Liver (tissue), 9 donors: Measurements from ENCODE around the gene SPTBN1. TPM values are rescaled to one million over a fixed set of nuclear protein-coding genes. Genes with fewer than 3 reads are reported as not detected.

Experiments
- DNase-seq: peaks from one replicate; pipeline ENCODE4 v3.0.0-alpha.2; 2017; ENCODE audit warnings: low spot score
- H3K27ac ChIP-seq, 2 donors: one replicate each; pipeline ENCODE4 v1.7.0; 2013; ENCODE audit warnings: inconsistent platforms in 2 of 2, low read length in 2 of 2, control low read depth in 1 of 2, low read depth in 1 of 2, mild to moderate bottlenecking in 1 of 2
- H3K27me3 ChIP-seq, 4 donors: one replicate each; pipeline versions ENCODE4 v1.6.1 to v1.7.0; 2013; ENCODE audit warnings: low read length in 3 of 4, inconsistent platforms in 1 of 4, mild to moderate bottlenecking in 1 of 4, moderate library complexity in 1 of 4; ENCODE audit not compliant: control insufficient read depth in 4 of 4, insufficient read depth in 4 of 4
- H3K36me3 ChIP-seq, 4 donors: one replicate each; pipeline versions ENCODE4 v1.6.1 to v1.7.0; 2013; ENCODE audit warnings: low read length in 3 of 4, mild to moderate bottlenecking in 3 of 4, low read depth in 1 of 4, moderate library complexity in 1 of 4; ENCODE audit not compliant: control insufficient read depth in 4 of 4, insufficient read depth in 3 of 4
- H3K4me1 ChIP-seq, 4 donors: one replicate each; pipeline versions ENCODE4 v1.6.1 to v1.7.0; 2013; ENCODE audit warnings: low read length in 3 of 4, mild to moderate bottlenecking in 3 of 4, moderate library complexity in 1 of 4; ENCODE audit not compliant: control insufficient read depth in 4 of 4, insufficient read depth in 4 of 4
- H3K4me3 ChIP-seq, 3 donors: one replicate each; pipeline versions ENCODE4 v1.6.1 to v1.7.0; 2013; ENCODE audit warnings: low read length in 3 of 3, control low read depth in 1 of 3, low read depth in 1 of 3, mild to moderate bottlenecking in 1 of 3
- H3K9ac ChIP-seq, 2 donors: one replicate each; pipeline ENCODE4 v1.7.0; 2013; ENCODE audit warnings: low read length in 2 of 2, mild to moderate bottlenecking in 2 of 2, moderate library complexity in 2 of 2, control low read depth in 1 of 2, low read depth in 1 of 2
- H3K9me3 ChIP-seq, 4 donors: one replicate each; pipeline versions ENCODE4 v1.6.1 to v1.7.0; 2013; ENCODE audit warnings: low read length in 3 of 4; ENCODE audit not compliant: control insufficient read depth in 4 of 4
- HNF4A ChIP-seq, 2 donors: conservative IDR thresholded peaks; 2 replicates each; pipeline ENCODE4 v1.6.1; 2016; ENCODE audit warnings: antibody characterized with exemption in 2 of 2, mild to moderate bottlenecking in 2 of 2
- RAD21 ChIP-seq, 2 donors: IDR thresholded peaks; 2 replicates each; pipeline ENCODE4 v1.6.1; 2016; ENCODE audit warnings: antibody characterized with exemption in 2 of 2, mild to moderate bottlenecking in 2 of 2
- RXRA ChIP-seq, 2 donors: IDR thresholded peaks; 2 replicates each; pipeline ENCODE4 v1.6.1; 2017 to 2018; ENCODE audit warnings: antibody characterized with exemption in 2 of 2, mild to moderate bottlenecking in 1 of 2
- SP1 ChIP-seq: IDR thresholded peaks from 2 replicates; pipeline ENCODE4 v1.6.1; 2018; ENCODE audit warnings: antibody characterized with exemption, mild to moderate bottlenecking
- ZBTB33 ChIP-seq: IDR thresholded peaks from 2 replicates; pipeline ENCODE4 v1.6.1; 2016; ENCODE audit warnings: antibody characterized with exemption
- WGBS: extraction: QIAGEN DNeasy Blood & Tissue Kit; methylation state at CpG from one replicate; pipeline ENCODE4 v1.1.7; 2013; 5-methylcytosine and 5-hydroxymethylcytosine counted together
- polyA plus RNA-seq, 2 donors: library from polyadenylated mRNA; stranded (reverse) in 1 of 2; unstranded in 1 of 2; fragments of 200-250 nt in 1 of 2; fragments of >200 nt in 1 of 2; fragmentation: Nextera tagmentation in 1 of 2; extraction: Ambion mirVana in 1 of 2; gene quantifications; one replicate each; pipeline versions ENCODE4 v1.2.1 to v1.2.3, GENCODE V29; 2013 to 2015
- total RNA-seq, 2 donors: library from RNA; depleted of rRNA; stranded (reverse); fragments of >200 nt; gene quantifications; one replicate each; pipeline ENCODE4 v1.2.3, GENCODE V29; 2014
- TF ChIP-seq, protein P1 (sequence below): IDR thresholded peaks from 2 replicates; pipeline ENCODE4 v1.6.1; 2016; ENCODE audit warnings: antibody characterized with exemption, mild to moderate bottlenecking
- donor health status: healthy.
- donor health status: healthy.
- donor health status: healthy.
- donor health status: healthy.
- donor health status: healthy.

SPTBN1 gene
- total and polyA plus RNA-seq, 4 donors, result 44.8 to 191 (median 75.9) TPM

- TF ChIP-seq RXRA (IDR thresholded peaks at IDR 0.05), result no peak
- TF ChIP-seq HNF4A (conservative IDR thresholded peaks at IDR 0.05), result peak; percentile 19 to 29
- TF ChIP-seq ZBTB33, result no peak
- H3K36me3 ChIP-seq, result peaks cover 0 to 4% (median 2%) of the 10 kb centered on the region in 4 donors
- WGBS, result 52% methylated on average over 15 of the region's 15 CpGs
- H3K9ac ChIP-seq, result no peak overlapping the region
- H3K4me3 ChIP-seq, result no peak overlapping the region
- no peak for DNase-seq
- H3K9me3 ChIP-seq, result no peaks in the 10 kb centered on the region
- H3K27ac ChIP-seq, result peak overlapping the region; percentile 16 to 52
- H3K4me1 ChIP-seq, result peaks cover 23 to 78% (median 67%) of the 10 kb centered on the region in 4 donors
- H3K27me3 ChIP-seq, result no peaks in the 10 kb centered on the region
These were observed 140.1 kb downstream of the SPTBN1 start for GRCh38 chr2:54595999-54596902.

DNA sequence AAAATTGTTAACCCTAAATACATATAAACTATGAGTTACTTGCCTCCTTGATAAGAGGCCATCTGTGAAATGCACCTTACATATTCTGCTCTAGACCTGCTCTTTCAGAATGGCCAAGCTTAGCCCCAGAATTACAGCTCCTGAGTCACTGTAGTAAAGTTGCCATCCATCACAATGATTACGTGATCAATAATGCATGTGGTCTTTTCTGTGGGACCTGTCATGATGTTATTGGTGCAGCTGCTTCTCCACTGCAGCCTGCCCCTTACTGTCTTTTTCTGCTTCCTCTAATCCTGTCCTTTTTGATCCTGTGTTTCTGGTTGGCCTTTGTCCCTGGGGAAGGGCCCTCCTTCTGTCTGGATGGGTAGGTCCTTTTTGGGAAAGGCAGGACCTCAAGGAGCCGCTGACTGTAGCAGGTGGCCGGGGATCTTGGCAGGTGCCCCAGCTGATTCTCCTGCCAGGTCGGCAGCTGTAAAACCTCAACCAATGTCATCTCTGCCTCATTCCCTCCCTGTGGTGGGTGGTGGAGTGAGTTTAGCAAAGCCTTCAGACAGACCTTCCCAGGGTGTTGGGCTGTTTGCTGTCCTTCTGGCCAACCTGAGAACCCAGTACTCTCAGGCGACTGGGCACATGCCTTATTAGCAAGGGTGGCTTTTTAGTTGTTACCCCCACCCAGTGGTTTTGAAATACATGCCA, 141.2 kb downstream of the SPTBN1 start:
- 30% methylated on average over 5 of the region's 5 CpGs for WGBS
- H3K36me3 ChIP-seq, result peaks cover 0 to 4% (median 2%) of the 10 kb centered on the region in 4 donors
- H3K4me1 ChIP-seq, result peaks cover 30 to 84% (median 73%) of the 10 kb centered on the region in 4 donors
- TF ChIP-seq RAD21 (IDR thresholded peaks at IDR 0.05) (peak in 1 of 2 donors; percentile 18), SP1 (no peak)
- H3K27me3 ChIP-seq, result no peaks in the 10 kb centered on the region
- DNase-seq, result no peak
- peak overlapping the region; percentile 36 to 51 for H3K27ac ChIP-seq
- H3K4me3 ChIP-seq, result no peak overlapping the region
- no peak overlapping the region for H3K9ac ChIP-seq
- H3K9me3 ChIP-seq, result no peaks in the 10 kb centered on the region

DNA sequence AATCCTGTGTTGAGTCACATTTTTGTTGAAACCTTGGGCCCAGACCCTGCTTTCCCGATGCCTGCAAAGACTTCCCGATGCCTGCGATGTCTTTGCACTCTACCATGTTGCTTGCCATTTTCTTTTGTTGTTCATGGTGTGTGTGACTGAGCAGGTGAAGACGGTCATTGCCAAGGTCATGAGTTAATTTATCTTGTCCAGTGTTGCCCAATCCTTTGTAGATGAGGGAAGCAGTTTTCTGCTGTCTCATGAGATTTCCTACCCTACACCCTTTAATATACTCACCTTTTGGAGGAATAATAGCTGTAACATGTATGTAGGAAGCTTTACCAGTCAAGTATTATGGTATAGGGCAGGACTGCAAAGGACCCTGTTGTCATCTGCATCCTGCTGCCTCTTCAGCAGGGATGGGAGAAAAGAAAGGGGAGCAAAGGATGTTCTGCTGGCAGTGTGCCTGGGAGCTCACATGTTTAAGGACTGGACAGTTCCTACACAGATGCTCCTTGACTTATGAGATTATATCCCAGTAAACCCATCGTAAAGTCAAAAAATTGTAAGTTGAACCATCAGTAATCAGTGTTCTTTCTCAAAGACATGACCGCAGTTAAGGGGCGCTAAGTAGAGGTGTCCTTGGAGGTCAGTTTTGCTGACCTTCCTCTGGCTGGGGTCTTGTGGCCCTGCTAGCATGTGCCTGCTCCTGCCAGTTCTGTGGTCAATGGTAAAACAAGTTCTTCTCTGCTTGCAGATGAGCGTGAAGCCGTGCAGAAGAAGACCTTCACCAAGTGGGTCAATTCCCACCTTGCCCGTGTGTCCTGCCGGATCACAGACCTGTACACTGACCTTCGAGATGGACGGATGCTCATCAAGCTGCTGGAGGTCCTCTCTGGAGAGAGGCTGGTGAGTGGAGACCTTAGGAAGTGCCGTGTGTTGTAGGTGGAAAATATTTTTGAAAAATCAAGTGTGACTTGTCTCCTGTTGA, 142.5 kb downstream of the SPTBN1 start:
- Histone ChIP-seq H3K27me3 (no peaks in the 10 kb centered on the region), H3K27ac (peak overlapping the region; percentile 44 to 62), H3K9ac (no peak overlapping the region), H3K4me3 (no peak overlapping the region), H3K4me1 (peaks cover 34 to 91% (median 84%) of the 10 kb centered on the region in 4 donors), H3K9me3 (no peaks in the 10 kb centered on the region), H3K36me3 (peaks cover 0 to 4% (median 2%) of the 10 kb centered on the region in 4 donors)
- 86% methylated on average over 14 of the region's 14 CpGs for WGBS
- TF ChIP-seq, protein P1, sequence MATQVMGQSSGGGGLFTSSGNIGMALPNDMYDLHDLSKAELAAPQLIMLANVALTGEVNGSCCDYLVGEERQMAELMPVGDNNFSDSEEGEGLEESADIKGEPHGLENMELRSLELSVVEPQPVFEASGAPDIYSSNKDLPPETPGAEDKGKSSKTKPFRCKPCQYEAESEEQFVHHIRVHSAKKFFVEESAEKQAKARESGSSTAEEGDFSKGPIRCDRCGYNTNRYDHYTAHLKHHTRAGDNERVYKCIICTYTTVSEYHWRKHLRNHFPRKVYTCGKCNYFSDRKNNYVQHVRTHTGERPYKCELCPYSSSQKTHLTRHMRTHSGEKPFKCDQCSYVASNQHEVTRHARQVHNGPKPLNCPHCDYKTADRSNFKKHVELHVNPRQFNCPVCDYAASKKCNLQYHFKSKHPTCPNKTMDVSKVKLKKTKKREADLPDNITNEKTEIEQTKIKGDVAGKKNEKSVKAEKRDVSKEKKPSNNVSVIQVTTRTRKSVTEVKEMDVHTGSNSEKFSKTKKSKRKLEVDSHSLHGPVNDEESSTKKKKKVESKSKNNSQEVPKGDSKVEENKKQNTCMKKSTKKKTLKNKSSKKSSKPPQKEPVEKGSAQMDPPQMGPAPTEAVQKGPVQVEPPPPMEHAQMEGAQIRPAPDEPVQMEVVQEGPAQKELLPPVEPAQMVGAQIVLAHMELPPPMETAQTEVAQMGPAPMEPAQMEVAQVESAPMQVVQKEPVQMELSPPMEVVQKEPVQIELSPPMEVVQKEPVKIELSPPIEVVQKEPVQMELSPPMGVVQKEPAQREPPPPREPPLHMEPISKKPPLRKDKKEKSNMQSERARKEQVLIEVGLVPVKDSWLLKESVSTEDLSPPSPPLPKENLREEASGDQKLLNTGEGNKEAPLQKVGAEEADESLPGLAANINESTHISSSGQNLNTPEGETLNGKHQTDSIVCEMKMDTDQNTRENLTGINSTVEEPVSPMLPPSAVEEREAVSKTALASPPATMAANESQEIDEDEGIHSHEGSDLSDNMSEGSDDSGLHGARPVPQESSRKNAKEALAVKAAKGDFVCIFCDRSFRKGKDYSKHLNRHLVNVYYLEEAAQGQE, result peak; percentile 93
- no peak for TF ChIP-seq HNF4A (conservative IDR thresholded peaks at IDR 0.05)
- no peak for DNase-seq
